Measurements from ENCODE around the gene RERE.

Gene RERE

GRCh38 chr1:8663090-8663802 lies 154.2 kb downstream of the RERE start:
- no peak for DNase-seq

GRCh38 chr1:8662380-8663072 lies 154.9 kb downstream of the RERE start:
- no peak for DNase-seq

- DNase-seq, result peak; percentile 58
Measured at GRCh38 chr1:8661185-8662110, 156.0 kb downstream of the RERE start.

GRCh38 chr1:8660411-8660828 lies 157.0 kb downstream of the RERE start:
- no peak for DNase-seq

DNA sequence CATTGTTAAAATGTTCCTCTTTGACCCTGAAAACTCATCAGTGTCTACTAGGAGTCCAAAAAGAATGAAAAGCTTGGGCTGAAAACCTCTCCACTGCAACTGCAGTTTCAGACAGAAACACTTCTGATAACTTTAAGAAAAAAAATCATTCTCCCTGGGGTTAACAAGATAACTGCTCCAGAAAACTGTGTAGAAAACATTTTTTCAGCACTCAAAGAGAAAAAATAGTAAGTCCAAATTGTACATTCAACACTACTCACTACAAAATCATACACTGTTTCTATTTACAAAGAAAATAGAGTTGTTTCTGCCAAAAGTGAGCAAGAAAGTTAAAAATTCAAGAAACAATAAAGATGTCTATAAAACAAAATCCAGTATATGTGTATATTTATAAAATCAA lies 157.8 kb downstream of the RERE start:
- DNase-seq, result no peak

DNA sequence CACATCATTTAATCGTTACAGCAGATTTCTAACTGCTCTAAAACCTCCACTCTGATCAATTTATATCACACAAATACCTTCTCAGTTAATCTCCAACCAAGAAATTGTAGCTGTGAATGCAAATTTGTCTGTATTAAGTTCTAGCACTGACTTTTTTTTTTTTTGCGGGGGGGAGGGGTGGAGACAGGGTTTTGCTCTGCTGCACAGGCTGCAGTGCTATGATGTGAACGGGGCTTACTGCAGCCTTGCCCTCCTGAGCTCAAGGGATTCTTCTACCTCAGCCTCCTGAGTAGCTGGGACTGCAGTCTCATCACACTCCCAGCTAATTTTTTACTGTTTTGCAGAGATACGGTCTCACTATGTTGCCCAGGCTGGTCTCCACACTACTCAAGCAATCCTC lies 163.6 kb downstream of the RERE start:
- DNase-seq, result no peak

DNA sequence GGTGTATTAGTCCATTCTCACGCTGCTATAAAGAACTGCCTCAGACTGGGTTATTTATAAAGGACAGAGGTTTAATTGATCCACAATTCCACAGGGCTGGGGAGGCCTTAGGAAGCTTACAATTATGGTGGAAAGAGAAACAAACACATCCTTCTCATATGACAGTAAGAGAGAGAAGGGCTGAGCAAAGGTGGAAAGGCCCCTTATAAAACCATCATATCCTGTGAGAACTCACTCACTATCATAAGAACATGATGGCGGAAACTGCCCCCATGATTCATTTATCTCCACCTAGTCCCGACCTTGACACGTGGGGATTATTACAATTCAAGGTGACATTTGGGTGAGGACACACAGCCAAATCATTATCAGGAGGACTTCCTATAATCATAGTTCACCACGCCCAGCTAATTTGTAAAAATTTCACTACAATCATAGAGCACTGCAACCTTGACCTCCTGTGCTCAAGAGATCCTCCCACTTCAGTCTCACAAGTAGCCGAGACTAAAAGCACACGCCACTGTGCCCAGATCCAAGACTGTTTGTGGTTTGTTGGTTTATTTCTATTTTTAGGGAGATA lies 164.9 kb downstream of the RERE start:
- DNase-seq, result no peak

DNA sequence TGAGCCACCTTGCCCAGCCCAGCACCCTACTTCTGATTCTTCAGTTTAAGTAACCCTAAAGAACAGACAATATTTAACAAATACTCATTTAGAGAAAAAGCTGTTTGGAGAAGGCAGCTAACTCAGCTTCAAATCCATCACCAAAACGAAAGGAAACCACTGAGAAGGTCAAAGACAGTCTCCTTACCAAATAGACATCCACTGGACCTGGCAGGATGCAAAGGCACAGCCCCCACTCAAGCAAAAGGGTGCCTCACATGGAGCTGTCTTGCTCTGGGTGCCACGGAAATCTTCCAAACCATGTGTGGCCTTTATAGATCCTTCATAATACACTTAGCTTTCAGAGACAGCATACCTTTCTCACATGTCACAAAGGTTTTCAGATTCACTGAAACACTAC lies 165.5 kb downstream of the RERE start:
- DNase-seq, result no peak

- DNase-seq, result no peak
Measured at GRCh38 chr1:8651236-8651890, 166.1 kb downstream of the RERE start.

DNA sequence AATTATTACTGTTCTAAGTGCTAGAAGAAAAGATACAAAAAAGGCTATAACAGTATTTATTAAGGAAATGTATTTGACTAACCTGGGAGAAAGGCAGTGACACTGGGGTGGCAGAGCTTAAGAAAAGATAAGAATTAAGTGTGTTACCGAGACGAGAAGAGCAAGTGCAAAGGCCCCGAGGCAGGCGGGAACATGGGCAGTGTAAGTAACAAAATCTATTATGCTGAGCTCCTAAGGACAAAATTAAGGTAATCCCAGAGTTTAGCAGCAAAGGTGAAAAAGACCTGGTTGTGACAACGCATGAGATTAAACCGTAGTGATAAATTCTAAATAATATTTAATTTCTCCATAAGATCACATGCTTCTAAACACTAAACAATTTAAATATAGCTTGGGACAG lies 167.6 kb downstream of the RERE start:
- no peak for DNase-seq

DNA sequence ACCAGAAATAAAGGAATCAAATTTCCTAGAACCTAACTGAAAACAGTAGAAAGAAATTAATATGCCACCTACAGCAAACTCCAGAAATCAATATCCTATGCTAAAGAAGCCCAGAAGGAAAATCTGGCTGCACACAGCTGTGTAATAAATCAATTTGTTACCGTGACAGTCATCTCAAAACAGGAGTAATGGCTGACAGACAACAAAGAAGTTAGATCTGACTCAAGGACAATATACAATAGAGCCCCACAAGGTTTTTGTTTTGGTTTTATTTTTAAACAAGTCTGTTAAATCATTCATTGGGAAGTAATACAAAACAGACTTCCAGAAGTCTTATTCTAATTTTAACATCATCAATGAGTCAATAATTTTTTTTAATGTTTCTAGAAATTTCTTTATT lies 168.4 kb downstream of the RERE start:
- no peak for DNase-seq

DNA sequence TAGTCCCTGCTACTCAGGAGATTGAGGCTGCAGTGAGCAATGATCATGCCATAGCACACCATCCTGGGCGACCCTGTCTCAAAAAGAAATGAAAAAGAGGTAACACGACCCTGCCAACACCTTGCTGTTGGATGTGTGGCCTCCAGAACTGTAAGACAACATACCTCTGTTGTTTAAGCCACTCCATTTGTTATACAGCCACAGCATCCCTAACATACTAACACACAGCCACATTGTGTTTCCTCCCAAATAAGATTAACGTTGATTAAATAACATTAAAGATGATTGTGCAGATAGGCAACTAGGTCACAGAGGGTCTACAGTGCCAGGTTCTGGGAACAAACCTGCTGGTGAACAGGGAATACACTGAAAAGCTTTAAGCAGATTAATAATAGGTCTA lies 170.4 kb downstream of the RERE start:
- DNase-seq, result no peak

- no peak for DNase-seq
Measured at GRCh38 chr1:8646189-8646588, 171.3 kb downstream of the RERE start.

DNA sequence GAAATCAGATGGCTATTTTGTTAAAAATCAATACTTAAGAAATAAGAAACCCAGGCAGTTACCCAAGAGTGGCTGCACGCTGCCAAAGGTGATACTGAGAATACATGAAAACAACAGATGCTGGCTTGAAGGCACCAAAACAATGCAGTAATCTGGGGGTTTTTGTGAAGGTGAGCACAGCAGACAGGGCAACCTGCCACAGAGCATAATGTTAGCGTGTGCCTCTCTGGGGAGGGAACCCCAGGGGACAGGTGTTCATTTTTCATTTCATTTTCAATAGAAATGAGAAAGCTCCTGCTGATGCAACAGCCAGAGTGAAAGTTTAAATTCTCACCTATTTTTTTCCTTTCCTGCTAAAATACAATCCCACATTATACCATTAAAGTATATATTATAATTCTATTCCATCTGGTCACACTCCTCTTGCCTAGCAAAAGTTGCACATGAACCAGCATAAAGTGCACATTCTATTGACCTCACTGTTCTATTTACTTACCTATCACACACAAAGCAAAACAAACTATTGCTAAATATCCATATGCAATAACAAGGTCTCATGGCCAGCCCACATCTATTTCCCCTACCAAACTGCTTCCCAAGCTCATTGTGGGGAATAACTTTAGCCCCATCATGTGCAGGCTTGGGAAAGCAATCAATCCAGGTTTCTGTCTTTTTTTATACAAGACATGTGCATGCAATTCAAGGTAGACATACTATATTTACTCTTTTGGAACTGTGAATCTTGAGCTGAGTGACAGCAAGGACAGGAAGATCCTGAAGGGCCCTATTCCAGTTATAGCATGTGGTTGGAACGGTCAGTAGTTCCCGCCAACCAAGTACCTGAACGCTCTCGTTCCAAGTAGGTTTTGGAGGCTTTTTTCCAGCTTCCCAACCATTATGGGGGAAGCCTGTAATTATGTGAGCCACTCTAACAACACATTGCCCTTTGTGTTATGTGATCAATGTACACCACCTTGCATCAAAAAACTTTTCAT lies 173.6 kb downstream of the RERE start:
- DNase-seq, result no peak

DNA sequence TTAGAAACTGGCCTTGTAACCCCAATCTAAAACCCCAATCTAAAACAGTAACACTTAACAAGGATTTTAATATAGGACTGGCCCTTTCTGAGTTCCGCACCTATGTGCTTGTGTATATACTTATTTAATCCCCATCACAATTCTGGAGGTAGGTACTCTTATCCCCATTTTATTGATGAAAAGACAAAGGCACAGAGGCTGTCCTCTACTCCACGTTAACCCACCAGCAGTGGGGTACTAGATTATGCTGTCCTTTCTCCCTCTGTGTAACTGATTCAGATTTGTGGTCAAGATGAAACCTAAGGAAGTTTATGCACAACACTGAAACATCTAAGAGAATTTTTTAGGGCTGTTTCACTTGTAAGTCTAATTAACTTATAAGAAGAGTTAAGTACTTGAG lies 175.3 kb downstream of the RERE start:
- no peak for DNase-seq

DNA sequence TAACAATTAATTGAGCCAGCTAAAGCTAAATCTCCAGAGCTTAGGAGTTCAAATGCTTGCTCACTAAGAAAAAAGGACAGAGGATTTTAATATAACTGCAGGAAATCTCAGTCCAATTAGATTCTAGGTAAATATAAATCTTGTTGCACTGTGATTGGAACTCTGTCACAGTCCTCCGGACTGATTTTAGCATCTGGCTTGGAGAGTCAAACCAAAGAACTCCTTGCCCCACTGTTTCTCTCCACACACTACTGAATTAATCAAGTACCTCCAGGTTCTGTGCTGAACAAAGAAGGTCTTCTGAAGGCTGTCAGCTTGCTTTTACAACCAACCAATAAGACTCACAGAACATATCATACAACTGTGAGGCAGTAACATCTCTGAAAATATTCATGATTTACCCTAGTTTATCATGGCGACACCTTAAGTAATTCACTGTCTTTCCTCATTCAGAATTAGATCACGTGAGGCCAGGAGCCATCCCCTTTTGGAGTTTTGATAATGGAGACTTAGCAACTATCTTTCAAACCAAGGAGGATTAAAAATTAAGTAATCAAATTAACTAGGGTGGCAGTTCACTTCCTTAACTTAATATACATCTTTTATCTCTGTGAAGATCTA lies 176.0 kb downstream of the RERE start:
- DNase-seq, result no peak

GRCh38 chr1:8640950-8641349 lies 176.5 kb downstream of the RERE start:
- no peak for DNase-seq

- DNase-seq, result no peak
Measured at GRCh38 chr1:8639148-8639547, 178.3 kb downstream of the RERE start.

DNA sequence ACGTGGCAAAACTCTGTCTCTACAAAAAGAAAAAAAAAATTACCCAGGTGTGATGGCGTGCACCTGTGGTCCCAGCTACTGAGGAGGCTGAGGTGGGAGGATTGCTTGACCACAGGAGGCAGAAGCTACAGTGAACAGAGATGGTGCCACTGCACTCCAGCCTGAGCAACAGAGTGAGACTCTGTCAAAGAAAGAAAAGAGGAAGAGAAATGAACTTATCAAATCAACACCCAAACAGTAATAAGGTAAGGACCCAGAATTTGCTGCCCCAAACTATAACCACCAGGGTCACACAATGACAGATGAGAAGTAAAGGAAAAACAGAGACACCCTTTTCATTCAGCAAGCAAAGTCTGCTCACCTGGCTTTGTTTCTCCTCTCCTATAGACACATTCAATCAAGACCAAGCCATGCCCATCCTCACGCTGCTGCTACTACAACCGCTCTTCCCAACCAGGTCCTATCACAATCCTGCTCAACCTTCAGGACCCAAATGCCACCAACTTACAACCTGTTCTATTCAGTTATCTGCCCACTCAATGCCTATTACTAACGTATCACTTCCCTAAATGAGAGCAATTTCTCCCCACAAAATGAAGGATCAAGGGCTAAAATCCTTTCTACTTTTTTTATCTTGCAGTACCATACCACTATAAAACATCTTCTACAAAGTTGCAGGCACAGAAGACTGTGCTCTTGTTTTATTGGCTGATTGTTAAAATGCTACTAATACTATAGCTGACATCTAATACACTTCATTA lies 183.5 kb downstream of the RERE start:
- no peak for DNase-seq

GRCh38 chr1:8632102-8632501 lies 185.3 kb downstream of the RERE start:
- DNase-seq, result no peak

All from activated naive CD4-positive, alpha-beta T cell treated with anti-CD3 and anti-CD28 coated beads, Interleukin-2, amount 50 U/mL, for 16 hours (primary cell).